Measurements from ENCODE around the gene LRRC23. TPM values are rescaled to one million over a fixed set of nuclear protein-coding genes. Genes with fewer than 3 reads are reported as not detected.
A peak's percentile ranks its signal among the peaks of the same experiment; 100 is the strongest.
"Not testable (repeated sequence)": the region's sequence is repeated elsewhere in the genome, so short reads cannot be mapped to it uniquely, and the experiment has no call there.

LRRC23 gene
- total and polyA plus RNA-seq, 2 of the 4 experiments (the other 2 are of a cell fraction) = 11.1 to 11.4 TPM

GRCh38 chr12:6888360-6888759 is 16.3 kb upstream of the LRRC23 start:
- Histone ChIP-seq H3K27me3 (ENCODE audit: control insufficient read depth, insufficient read depth, low read length) (no peaks in the 10 kb centered on the region), H2AK5ac (ENCODE audit: low read depth, low read length) (no peak overlapping the region), H2BK5ac (ENCODE audit: low read depth, low read length, poor library complexity, severe bottlenecking) (no peak overlapping the region), H3K14ac (replicated peaks; ENCODE audit: low read depth, low read length) (no peak overlapping the region), H4K91ac (ENCODE audit: insufficient read depth, low read depth, low read length) (no peak overlapping the region), H4K20me1 (ENCODE audit: insufficient read depth, low read length) (no peaks in the 10 kb centered on the region), H4K5ac (ENCODE audit: low read depth, low read length) (no peak overlapping the region), H2BK15ac (ENCODE audit: low read depth, low read length) (no peak overlapping the region), H3K9me1 (ENCODE audit: insufficient read depth, low read length) (0 out of 2 replicates have a peak, but pooled peaks cover 12% of the 10 kb centered on the region), H4K8ac (ENCODE audit: low read depth in 2 of 2, low read length in 2 of 2) (no peak overlapping the region), H3K9ac (ENCODE audit: low read depth, low read length) (no peak overlapping the region), H2BK20ac (ENCODE audit: low read depth, low read length) (no peak overlapping the region), H2AFZ (replicated peaks; ENCODE audit: low read length, poor library complexity) (no peak overlapping the region), H3K9me3 (ENCODE audit: control insufficient read depth, insufficient read depth, low read length) (no peaks in the 10 kb centered on the region), H3K4me2 (ENCODE audit: low read depth, low read length) (no peak overlapping the region), H3K56ac (ENCODE audit: extremely low read depth, insufficient read depth, low read length) (no peak overlapping the region), H3K18ac (ENCODE audit: low read depth, low read length) (no peak overlapping the region), H3K23ac (ENCODE audit: low read depth, low read length) (no peak overlapping the region), H3K4me1 (ENCODE audit: control insufficient read depth, insufficient read depth, low read length) (peaks cover 2% of the 10 kb centered on the region; the same call in 1 of the 2 replicates), H3K4ac (ENCODE audit: low read depth, low read length) (no peak overlapping the region), H3K36me3 (ENCODE audit: control insufficient read depth, insufficient read depth, low read length) (peaks cover 17% of the 10 kb centered on the region), H3K4me3 (ENCODE audit: insufficient read depth, low read depth, low read length) (no peak overlapping the region), H2AK9ac (replicated peaks; ENCODE audit: low read depth, low read length, poor library complexity) (no peak overlapping the region), H3K27ac (ENCODE audit: insufficient read depth, low read length) (no peak overlapping the region), H2BK120ac (ENCODE audit: low read depth, low read length) (no peak overlapping the region), H3K79me1 (ENCODE audit: low read depth in 1 of 2, low read length in 2 of 2) (peaks cover 5 to 20% of the 10 kb centered on the region in 2 experiments; a peak in 3 of 4 replicates)
- TF ChIP-seq CEBPB (IDR thresholded peaks at IDR 0.05; ENCODE audit: low read depth, low read length) (no peak), RAD21 (IDR thresholded peaks at IDR 0.05; ENCODE audit: low read length) (no peak), MAFK (IDR thresholded peaks at IDR 0.05; ENCODE audit: low read depth, low read length) (peak; percentile 80)
- in situ Hi-C loops (cut with MboI; ENCODE audit: low sequenced_read_pairs) (no loop called here), intact Hi-C loops (cut with micrococcal nuclease) (no loop called here), dilution Hi-C loops (cut with HindIII; ENCODE audit: low sequenced_read_pairs, unreplicated experiment) (no loop called here)
- ChIA-PET CTCF (no interaction called here), POLR2A (ENCODE audit: unreplicated experiment) (no interaction called here)
- DNase-seq (no peak), ATAC-seq (ENCODE audit: low read depth) (no peak)
- no TSS peak for BruUV-seq (replicated peaks)
- WGBS, 2 experiments (ENCODE audit: extremely low coverage in 2 of 2, insufficient read length in 1 of 2) = no CpG with 5 or more reads among the region's 2 CpGs

GRCh38 chr12:6888794-6889193 is 15.8 kb upstream of the LRRC23 start:
- CTCF ChIA-PET; H2AK5ac ChIP-seq (ENCODE audit: low read depth, low read length); H3K14ac ChIP-seq (replicated peaks; ENCODE audit: low read depth, low read length); H3K56ac ChIP-seq (ENCODE audit: extremely low read depth, insufficient read depth, low read length); DNase-seq; H3K4me1 ChIP-seq (ENCODE audit: control insufficient read depth, insufficient read depth, low read length); H2BK120ac ChIP-seq (ENCODE audit: low read depth, low read length); H3K9me3 ChIP-seq (ENCODE audit: control insufficient read depth, insufficient read depth, low read length); H2BK15ac ChIP-seq (ENCODE audit: low read depth, low read length); H3K4ac ChIP-seq (ENCODE audit: low read depth, low read length); H3K4me3 ChIP-seq (ENCODE audit: insufficient read depth, low read depth, low read length); dilution Hi-C loops (cut with HindIII; ENCODE audit: low sequenced_read_pairs, unreplicated experiment); in situ Hi-C loops (cut with MboI; ENCODE audit: low sequenced_read_pairs); BruUV-seq (replicated peaks); H3K18ac ChIP-seq (ENCODE audit: low read depth, low read length); H2AFZ ChIP-seq (replicated peaks; ENCODE audit: low read length, poor library complexity); H2AK9ac ChIP-seq (replicated peaks; ENCODE audit: low read depth, low read length, poor library complexity); H4K20me1 ChIP-seq (ENCODE audit: insufficient read depth, low read length); H3K27ac ChIP-seq (ENCODE audit: insufficient read depth, low read length); H4K8ac ChIP-seq (ENCODE audit: low read depth in 2 of 2, low read length in 2 of 2); H3K23ac ChIP-seq (ENCODE audit: low read depth, low read length); H4K5ac ChIP-seq (ENCODE audit: low read depth, low read length); POLR2A ChIA-PET (ENCODE audit: unreplicated experiment); H2BK5ac ChIP-seq (ENCODE audit: low read depth, low read length, poor library complexity, severe bottlenecking); H3K27me3 ChIP-seq (ENCODE audit: control insufficient read depth, insufficient read depth, low read length); intact Hi-C loops (cut with micrococcal nuclease); H3K4me2 ChIP-seq (ENCODE audit: low read depth, low read length); ATAC-seq (ENCODE audit: low read depth); H2BK20ac ChIP-seq (ENCODE audit: low read depth, low read length); H4K91ac ChIP-seq (ENCODE audit: insufficient read depth, low read depth, low read length); H3K9ac ChIP-seq (ENCODE audit: low read depth, low read length): not testable (repeated sequence)
- Histone ChIP-seq H3K79me1 (ENCODE audit: low read depth in 1 of 2, low read length in 2 of 2) (peaks cover 5 to 20% of the 10 kb centered on the region in 2 experiments; a peak in 3 of 4 replicates), H3K36me3 (ENCODE audit: control insufficient read depth, insufficient read depth, low read length) (peaks cover 14% of the 10 kb centered on the region), H3K9me1 (ENCODE audit: insufficient read depth, low read length) (0 out of 2 replicates have a peak, but pooled peaks cover 12% of the 10 kb centered on the region)
- no CpG with 5 or more reads among the region's 7 CpGs for WGBS, 2 experiments (ENCODE audit: extremely low coverage in 2 of 2, insufficient read length in 1 of 2)
